Gastroesophageal sphincter (tissue), 4 donors: Measurements from ENCODE around the gene KIF17. TPM values are rescaled to one million over a fixed set of nuclear protein-coding genes. Genes with fewer than 3 reads are reported as not detected.

ENCODE experiments used
- ATAC-seq: fragments of 150-250 bp; one replicate; pipeline ENCODE4 v1.9.1; 2016; ENCODE audit warnings: mild to moderate bottlenecking, moderate library complexity
- H3K27ac ChIP-seq, 4 donors: fragments of 200-600 bp; sonication (generic) in 3 of 4; 1 replicate in 3 of 4; 2 replicates in 1 of 4; pipeline ENCODE4 v1.5.1; 2016 to 2019
- H3K27me3 ChIP-seq: fragments of 200-600 bp; sonication (generic); one replicate; pipeline ENCODE4 v1.5.1; 2019
- H3K36me3 ChIP-seq, 2 donors: fragments of 200-600 bp; sonication (generic); one replicate each; pipeline ENCODE4 v1.5.1; 2019; ENCODE audit warnings: control low read depth in 1 of 2
- H3K4me1 ChIP-seq, 3 donors: fragments of 200-600 bp; sonication (generic); 1 replicate in 2 of 3; 2 replicates in 1 of 3; pipeline ENCODE4 v1.5.1; 2016 to 2019; ENCODE audit warnings: control low read depth in 2 of 3
- H3K4me3 ChIP-seq, 2 donors: fragments of 200-600 bp; sonication (generic); one replicate each; pipeline ENCODE4 v1.5.1; 2019; ENCODE audit warnings: mild to moderate bottlenecking in 1 of 2, moderate library complexity in 1 of 2
- H3K9me3 ChIP-seq, 3 donors: fragments of 200-600 bp; sonication (generic); one replicate each; pipeline ENCODE4 v1.5.1; 2017 to 2019; ENCODE audit warnings: control low read depth in 2 of 3
- CTCF ChIP-seq, 4 experiments: fragments of 200-600 bp in 2 of 4; fragments of 450-650 bp in 2 of 4; sonication (generic) in 1 of 4; IDR thresholded peaks; one replicate each; pipeline ENCODE4 v1.5.1; 2017 to 2019; ENCODE audit warnings: antibody characterized with exemption in 4 of 4, mild to moderate bottlenecking in 2 of 4, moderate library complexity in 2 of 4
- EP300 ChIP-seq: sonication (generic); formaldehyde crosslinking; IDR thresholded peaks from one replicate; pipeline ENCODE4 v1.6.1; 2017; ENCODE audit warnings: antibody characterized with exemption, mild to moderate bottlenecking
- POLR2A ChIP-seq, 2 donors: fragments of 450-650 bp; IDR thresholded peaks; one replicate each; pipeline ENCODE4 v1.6.1; 2017; ENCODE audit warnings: antibody characterized with exemption in 2 of 2, mild to moderate bottlenecking in 2 of 2, moderate library complexity in 1 of 2
- POLR2AphosphoS5 ChIP-seq: sonication (generic); formaldehyde crosslinking; IDR thresholded peaks from one replicate; pipeline ENCODE4 v1.6.1; 2017; ENCODE audit warnings: antibody characterized with exemption
- WGBS, 2 donors: methylation state at CpG; one replicate each; pipeline ENCODE4 v1.1.5; 2018; ENCODE audit warnings: low coverage in 1 of 2; 5-methylcytosine and 5-hydroxymethylcytosine counted together
- total RNA-seq, 4 donors: library from RNA; depleted of rRNA; stranded (reverse); fragments of >200 nt; gene quantifications; one replicate each; pipeline ENCODE4 v1.1.0, GENCODE V29; 2016

The KIF17 gene
- total RNA-seq, 4 donors from 2014 or later, result 0.47 to 11.8 (median 7.5) TPM

GRCh38 chr1:20672265-20672632 is 45.6 kb downstream of the KIF17 start:
- no peak for ATAC-seq
- 63 to 80% methylated on average over 1 to 4 of the region's 4 CpGs for WGBS, 2 donors
- Histone ChIP-seq H3K4me3 (no peak overlapping the region), H3K9me3 (no peaks in the 10 kb centered on the region), H3K36me3 (no peaks in the 10 kb centered on the region), H3K27me3 (peaks cover 4% of the 10 kb centered on the region), H3K4me1 (no peaks in the 10 kb centered on the region), H3K27ac (no peak overlapping the region)
- TF ChIP-seq POLR2A (IDR thresholded peaks at IDR 0.05) (no peak), POLR2AphosphoS5 (no peak), CTCF (IDR thresholded peaks at IDR 0.05) (no peak), EP300 (no peak)

- no peak overlapping the region for H3K27ac ChIP-seq
- no peak for TF ChIP-seq EP300
- no peak for TF ChIP-seq POLR2AphosphoS5
- no peak for TF ChIP-seq POLR2A (IDR thresholded peaks at IDR 0.05)
- no peak for TF ChIP-seq CTCF (IDR thresholded peaks at IDR 0.05)
- H3K36me3 ChIP-seq, result no peaks in the 10 kb centered on the region
- no peaks in the 10 kb centered on the region for H3K4me1 ChIP-seq
- no peaks in the 10 kb centered on the region for H3K27me3 ChIP-seq
- H3K9me3 ChIP-seq, result no peaks in the 10 kb centered on the region
- H3K4me3 ChIP-seq, result no peak overlapping the region
- WGBS, 2 donors, result 85 to 100% methylated on average over 2 to 4 of the region's 5 CpGs
- ATAC-seq, result no peak
Observed at GRCh38 chr1:20670936-20671335, 46.9 kb downstream of the KIF17 start.

GRCh38 chr1:20668581-20668980 is 49.2 kb downstream of the KIF17 start:
- ATAC-seq, result no peak
- H3K36me3 ChIP-seq, result no peaks in the 10 kb centered on the region
- no peaks in the 10 kb centered on the region for H3K4me1 ChIP-seq
- no peak overlapping the region for H3K4me3 ChIP-seq
- H3K27ac ChIP-seq, result no peak overlapping the region
- no peaks in the 10 kb centered on the region for H3K9me3 ChIP-seq
- TF ChIP-seq POLR2AphosphoS5 (no peak), POLR2A (IDR thresholded peaks at IDR 0.05) (no peak), EP300 (no peak)
- no peaks in the 10 kb centered on the region for H3K27me3 ChIP-seq
- 100% methylated on average over 1 of the region's 1 CpG for WGBS, 2 donors

- TF ChIP-seq CTCF (IDR thresholded peaks at IDR 0.05), result no peak
- TF ChIP-seq POLR2A (IDR thresholded peaks at IDR 0.05), result no peak
- no peak for TF ChIP-seq EP300
- TF ChIP-seq POLR2AphosphoS5, result no peak
- Histone ChIP-seq H3K4me3 (no peak overlapping the region), H3K27ac (no peak overlapping the region), H3K36me3 (no peaks in the 10 kb centered on the region), H3K9me3 (no peaks in the 10 kb centered on the region), H3K27me3 (no peaks in the 10 kb centered on the region), H3K4me1 (peaks cover 0 to 8% (median 0%) of the 10 kb centered on the region in 3 donors)
- ATAC-seq, result no peak
- WGBS, 2 donors, result 100% methylated on average over 1 of the region's 1 CpG; no CpG with 5 or more reads in 1 of the 2 donors
Observed at GRCh38 chr1:20666804-20667203, 51.0 kb downstream of the KIF17 start.

GRCh38 chr1:20666146-20666545 is 51.7 kb downstream of the KIF17 start:
- TF ChIP-seq POLR2A (IDR thresholded peaks at IDR 0.05), result no peak
- TF ChIP-seq CTCF (IDR thresholded peaks at IDR 0.05), result no peak
- TF ChIP-seq EP300, result no peak
- no peak for TF ChIP-seq POLR2AphosphoS5
- no peaks in the 10 kb centered on the region for H3K9me3 ChIP-seq
- WGBS, 2 donors, result no CpG with 5 or more reads among the region's 16 CpGs

More at GRCh38 chr1:20666146-20666545, 51.7 kb downstream of the KIF17 start:
- ATAC-seq, result no peak
- H3K27ac ChIP-seq, result peak overlapping the region in 2 of 4 donors; percentile 48 to 51
- H3K36me3 ChIP-seq, result no peaks in the 10 kb centered on the region
- H3K4me1 ChIP-seq, result peaks cover 0 to 9% (median 0%) of the 10 kb centered on the region in 3 donors
- H3K27me3 ChIP-seq, result no peaks in the 10 kb centered on the region
- H3K4me3 ChIP-seq, result no peak overlapping the region
